ENCODE results near the gene NUDT13.

The NUDT13 gene

DNA sequence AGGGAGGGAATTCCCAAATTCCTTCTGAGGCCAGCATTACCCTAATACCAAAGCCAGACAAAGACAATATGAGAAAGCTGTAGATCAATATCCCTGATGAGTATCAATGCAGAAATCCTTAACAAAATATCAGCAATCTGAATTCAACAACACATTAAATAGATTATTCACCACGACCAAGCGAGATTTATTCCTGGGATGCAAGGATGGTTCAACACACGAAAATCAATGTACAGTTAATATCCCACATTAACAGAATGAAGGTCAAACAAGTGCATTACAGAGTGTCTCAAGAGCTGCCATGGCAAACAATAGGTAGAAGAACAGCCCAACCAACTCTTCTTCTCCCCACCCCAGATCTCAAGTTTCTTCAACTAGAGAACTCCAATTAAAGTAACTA lies 51.4 kb downstream of the NUDT13 start:
- DNase-seq (ENCODE audit: low read depth in 3 of 3, low spot score in 1 of 3), result no peak

DNA sequence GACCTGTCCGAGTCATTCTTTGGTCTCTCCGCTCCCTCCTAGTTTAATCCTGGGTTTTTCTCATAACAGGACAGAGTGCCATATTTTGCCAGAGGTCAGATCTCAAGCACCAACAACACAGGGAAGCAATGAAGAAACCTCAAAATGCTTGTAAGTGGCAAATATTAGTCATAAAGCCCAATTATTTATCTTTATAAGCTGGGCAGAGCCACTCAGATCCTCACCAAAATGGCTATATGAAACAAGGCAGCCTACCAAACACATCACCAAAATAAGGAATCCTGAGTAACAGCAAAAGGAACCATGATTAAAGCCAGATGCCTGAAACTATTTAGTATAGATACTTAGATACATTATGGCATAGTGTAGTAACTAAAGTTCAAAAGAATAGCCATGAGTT lies 52.8 kb downstream of the NUDT13 start:
- DNase-seq (ENCODE audit: low read depth in 3 of 3, low spot score in 1 of 3), result no peak

DNA sequence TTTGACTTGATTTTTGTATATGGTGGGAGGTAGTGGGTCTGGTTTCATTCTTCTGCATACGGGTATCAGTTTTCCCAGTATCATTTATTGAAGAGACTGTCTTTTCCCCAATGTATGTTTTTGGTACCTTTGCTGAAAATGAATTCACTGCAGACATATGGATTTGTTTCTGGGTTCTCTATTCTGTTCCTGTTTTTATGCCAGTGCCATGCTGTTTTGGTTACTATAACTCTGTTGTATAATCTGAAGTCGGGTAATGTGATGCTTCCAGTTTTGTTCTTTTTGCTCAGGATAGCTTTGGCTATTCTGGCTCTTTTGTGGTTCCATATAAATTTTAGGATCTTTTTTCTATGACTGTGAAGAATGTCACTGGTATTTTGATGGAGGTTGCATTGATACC lies 56.7 kb downstream of the NUDT13 start:
- DNase-seq (ENCODE audit: low read depth in 3 of 3, low spot score in 1 of 3), result no peak

DNA sequence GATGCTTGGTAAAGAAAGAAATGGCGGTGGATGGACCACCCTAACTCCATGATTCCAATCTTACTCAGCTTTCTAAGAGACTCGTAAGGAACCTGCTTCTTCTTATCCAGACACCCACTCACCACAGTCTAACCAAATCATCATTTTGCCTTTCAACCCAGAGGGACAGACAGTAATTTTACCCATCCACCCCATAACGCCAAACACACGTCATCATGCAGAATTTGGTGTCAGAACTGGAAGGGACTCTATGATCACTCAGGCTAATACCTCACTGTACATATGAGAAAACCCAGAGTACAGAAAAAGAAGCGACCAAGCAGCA lies 57.2 kb downstream of the NUDT13 start:
- DNase-seq (ENCODE audit: low read depth in 3 of 3, low spot score in 1 of 3), result no peak

DNA sequence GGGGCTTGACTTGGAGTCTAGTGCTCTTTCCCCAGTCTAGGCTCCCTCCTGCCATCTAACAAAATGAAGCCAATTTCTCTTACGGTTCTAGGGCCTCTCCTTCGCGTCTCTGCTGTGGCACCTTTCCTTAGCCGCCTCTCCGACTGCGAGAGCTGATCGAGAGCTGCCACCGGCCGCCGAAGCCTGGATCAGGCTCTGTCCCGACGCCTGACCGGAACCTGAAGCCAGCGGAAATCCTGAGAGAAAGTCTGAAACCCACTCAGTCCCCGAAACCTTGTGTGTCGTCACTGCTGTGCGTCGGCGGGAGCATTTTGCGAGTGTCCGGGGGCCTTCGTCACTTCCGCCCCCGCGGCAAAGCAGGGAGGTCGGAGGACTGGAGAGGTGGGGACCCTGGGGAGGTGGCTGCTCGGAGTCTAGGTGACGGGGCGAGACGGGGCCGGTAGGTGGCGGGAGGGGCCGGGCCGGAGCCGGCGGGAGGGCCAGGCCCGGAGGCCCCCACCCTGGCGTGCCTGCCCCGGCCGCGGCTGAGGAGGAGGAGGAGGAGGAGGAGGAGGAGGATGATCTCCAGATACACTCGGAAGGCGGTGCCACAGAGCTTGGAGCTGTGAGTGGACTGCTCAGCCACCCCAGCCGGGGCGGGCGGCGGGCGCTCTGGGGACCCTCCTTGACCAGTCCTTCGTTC lies 57.7 kb downstream of the NUDT13 start, which contains the start of the genes ECD and FAM149B1:
Gene ECD (minus strand): TSS at position 226 of the 682 bp plus-strand sequence. CDS start 4,071 bp downstream, outside the sequence.
Gene FAM149B1 (plus strand): TSS at position 337 of the 682 bp plus-strand sequence. CDS start 221 bp downstream, at position 558.
- peak; percentile 60 to 88 (median 72) for DNase-seq (ENCODE audit: low read depth in 3 of 3, low spot score in 1 of 3)

DNA sequence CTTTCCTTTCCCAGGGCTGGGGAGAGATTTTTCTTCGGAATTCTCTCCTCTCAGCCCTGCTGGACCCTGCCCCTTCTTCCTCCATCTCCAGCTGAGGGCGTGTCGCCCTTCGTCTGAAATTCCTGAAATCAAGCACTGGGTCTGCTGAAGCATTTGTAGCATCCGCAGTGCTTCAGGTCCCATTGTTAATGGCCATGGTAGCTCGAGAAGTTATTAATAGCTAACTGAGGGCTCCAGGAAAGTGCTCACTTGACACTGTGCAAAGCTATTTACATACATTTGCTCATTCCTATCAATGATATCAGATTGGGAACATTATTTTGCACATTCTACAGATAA lies 58.2 kb downstream of the NUDT13 start:
- no peak for DNase-seq (ENCODE audit: low read depth in 3 of 3, low spot score in 1 of 3)

DNA sequence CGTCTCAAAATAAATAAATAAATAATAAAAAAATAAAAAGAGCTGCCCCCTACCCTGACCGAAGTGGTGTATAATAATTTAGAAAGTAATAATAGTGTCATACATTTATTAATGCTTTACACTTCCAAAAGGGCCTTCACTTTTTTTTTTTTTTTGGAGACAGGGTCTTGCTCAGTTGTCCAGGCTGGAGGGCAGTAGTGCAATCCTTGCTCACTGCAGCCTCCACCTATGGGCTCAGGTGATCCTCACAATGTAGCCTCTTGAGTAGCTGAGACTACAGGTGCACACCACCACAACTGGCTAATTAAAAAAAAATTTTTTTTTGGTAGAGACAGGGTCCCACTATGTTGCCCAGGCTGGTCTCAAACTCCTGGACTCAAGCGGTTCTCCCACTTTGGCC lies 59.1 kb downstream of the NUDT13 start:
- no peak for DNase-seq (ENCODE audit: low read depth in 3 of 3, low spot score in 1 of 3)

DNA sequence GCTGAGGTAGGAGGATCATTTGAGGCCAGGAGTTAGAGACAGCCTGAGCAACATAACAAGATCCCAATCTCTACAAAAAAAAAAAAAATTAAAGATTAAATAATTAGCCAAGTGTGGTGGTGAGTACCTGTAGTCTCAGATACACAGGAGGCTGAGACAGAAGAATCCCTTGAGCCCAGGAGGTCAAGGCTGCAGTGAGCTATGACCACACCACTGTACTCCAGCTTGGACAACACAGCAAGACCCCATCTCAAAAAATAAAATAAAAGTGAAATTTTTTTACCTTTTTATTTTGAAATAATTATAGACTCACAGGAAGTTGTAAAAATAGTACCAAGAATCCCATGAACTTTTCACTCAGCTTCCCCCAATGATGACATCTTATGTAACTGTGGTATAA lies 62.6 kb downstream of the NUDT13 start:
- DNase-seq (ENCODE audit: low read depth in 3 of 3, low spot score in 1 of 3), result no peak

DNA sequence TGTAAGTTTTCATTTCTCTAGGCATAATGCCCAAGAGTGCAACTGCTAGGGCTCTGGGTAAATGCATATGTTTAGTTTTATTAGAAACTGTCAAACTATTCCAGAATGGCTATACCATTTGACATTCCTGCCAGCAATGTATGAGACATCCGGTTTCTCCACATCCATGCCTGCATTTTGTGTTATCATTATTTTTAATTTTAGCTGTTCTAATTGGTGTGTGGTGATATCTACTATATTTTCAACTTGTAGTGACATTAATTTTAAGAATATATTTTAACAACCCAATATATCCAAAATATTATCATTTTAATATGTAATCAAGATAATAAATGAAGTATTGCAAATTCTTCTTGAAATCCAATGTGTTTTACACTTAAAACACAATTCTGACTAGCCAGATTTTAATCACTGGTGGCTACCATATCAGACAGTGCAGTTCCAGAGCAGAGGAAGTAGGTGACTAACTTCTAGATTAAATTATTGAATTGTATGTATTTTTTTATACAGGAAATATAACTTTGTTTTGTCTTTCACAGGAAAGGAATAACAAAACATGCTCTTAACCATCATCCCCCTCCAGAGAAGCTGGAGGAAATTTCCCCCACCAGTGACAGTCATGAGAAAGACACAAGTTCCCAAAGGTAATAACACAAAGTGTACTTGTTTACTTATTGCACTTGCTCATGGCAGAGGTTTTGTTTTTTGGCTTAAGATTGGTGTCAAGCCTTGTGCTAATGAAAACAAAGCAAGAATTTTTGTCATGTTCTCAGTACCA lies 64.1 kb downstream of the NUDT13 start:
- DNase-seq (ENCODE audit: low read depth in 3 of 3, low spot score in 1 of 3), result no peak

All from stimulated activated CD4-positive, alpha-beta T cell treated with anti-CD3 and anti-CD28 coated beads, TNF-alpha, amount 100 ng/mL, for 1 hour (primary cell).